Liver (tissue), 9 donors: ENCODE data around the gene MACROH2A2. TPM values are rescaled to one million over a fixed set of nuclear protein-coding genes. Genes with fewer than 3 reads are reported as not detected.

Experiments
- DNase-seq: peaks from one replicate; pipeline ENCODE4 v3.0.0-alpha.2; 2017; ENCODE audit warnings: low spot score
- H3K27ac ChIP-seq, 2 donors: one replicate each; pipeline ENCODE4 v1.7.0; 2013; ENCODE audit warnings: inconsistent platforms in 2 of 2, low read length in 2 of 2, control low read depth in 1 of 2, low read depth in 1 of 2, mild to moderate bottlenecking in 1 of 2
- H3K27me3 ChIP-seq, 4 donors: one replicate each; pipeline versions ENCODE4 v1.6.1 to v1.7.0; 2013; ENCODE audit warnings: low read length in 3 of 4, inconsistent platforms in 1 of 4, mild to moderate bottlenecking in 1 of 4, moderate library complexity in 1 of 4; ENCODE audit not compliant: control insufficient read depth in 4 of 4, insufficient read depth in 4 of 4
- H3K36me3 ChIP-seq, 4 donors: one replicate each; pipeline versions ENCODE4 v1.6.1 to v1.7.0; 2013; ENCODE audit warnings: low read length in 3 of 4, mild to moderate bottlenecking in 3 of 4, low read depth in 1 of 4, moderate library complexity in 1 of 4; ENCODE audit not compliant: control insufficient read depth in 4 of 4, insufficient read depth in 3 of 4
- H3K4me1 ChIP-seq, 4 donors: one replicate each; pipeline versions ENCODE4 v1.6.1 to v1.7.0; 2013; ENCODE audit warnings: low read length in 3 of 4, mild to moderate bottlenecking in 3 of 4, moderate library complexity in 1 of 4; ENCODE audit not compliant: control insufficient read depth in 4 of 4, insufficient read depth in 4 of 4
- H3K4me3 ChIP-seq, 3 donors: one replicate each; pipeline versions ENCODE4 v1.6.1 to v1.7.0; 2013; ENCODE audit warnings: low read length in 3 of 3, control low read depth in 1 of 3, low read depth in 1 of 3, mild to moderate bottlenecking in 1 of 3
- H3K9ac ChIP-seq, 2 donors: one replicate each; pipeline ENCODE4 v1.7.0; 2013; ENCODE audit warnings: low read length in 2 of 2, mild to moderate bottlenecking in 2 of 2, moderate library complexity in 2 of 2, control low read depth in 1 of 2, low read depth in 1 of 2
- H3K9me3 ChIP-seq, 4 donors: one replicate each; pipeline versions ENCODE4 v1.6.1 to v1.7.0; 2013; ENCODE audit warnings: low read length in 3 of 4; ENCODE audit not compliant: control insufficient read depth in 4 of 4
- CTCF ChIP-seq: fragments of 150-350 bp; IDR thresholded peaks from 2 replicates; pipeline ENCODE4 v1.5.1; 2017; ENCODE audit warnings: improper control_type of control experiment, low read depth, low read length; ENCODE audit not compliant: missing input control
- EGR1 ChIP-seq, 2 donors: IDR thresholded peaks; 2 replicates each; pipeline ENCODE4 v1.6.1; 2016 to 2018; ENCODE audit warnings: antibody characterized with exemption in 2 of 2, low read depth in 2 of 2
- GABPA ChIP-seq, 2 donors: IDR thresholded peaks in 1 of 2; conservative IDR thresholded peaks in 1 of 2; 2 replicates each; pipeline ENCODE4 v1.6.1; 2016; ENCODE audit warnings: antibody characterized with exemption in 2 of 2, mild to moderate bottlenecking in 1 of 2, moderate library complexity in 1 of 2
- HNF4A ChIP-seq, 2 donors: conservative IDR thresholded peaks; 2 replicates each; pipeline ENCODE4 v1.6.1; 2016; ENCODE audit warnings: antibody characterized with exemption in 2 of 2, mild to moderate bottlenecking in 2 of 2
- HNF4G ChIP-seq: IDR thresholded peaks from 2 replicates; pipeline ENCODE4 v1.6.1; 2016; ENCODE audit warnings: antibody characterized with exemption
- JUND ChIP-seq, 2 donors: IDR thresholded peaks; 2 replicates each; pipeline ENCODE4 v1.6.1; 2016; ENCODE audit warnings: antibody characterized with exemption in 2 of 2
- MAX ChIP-seq: IDR thresholded peaks from 2 replicates; pipeline ENCODE4 v1.6.1; 2016; ENCODE audit warnings: antibody characterized with exemption
- NR2F2 ChIP-seq: IDR thresholded peaks from 2 replicates; pipeline ENCODE4 v1.6.1; 2016; ENCODE audit warnings: antibody characterized with exemption
- RAD21 ChIP-seq, 2 donors: IDR thresholded peaks; 2 replicates each; pipeline ENCODE4 v1.6.1; 2016; ENCODE audit warnings: antibody characterized with exemption in 2 of 2, mild to moderate bottlenecking in 2 of 2
- REST ChIP-seq: IDR thresholded peaks from 2 replicates; pipeline ENCODE4 v1.6.1; 2016; ENCODE audit warnings: antibody characterized with exemption, mild to moderate bottlenecking
- RXRA ChIP-seq, 2 donors: IDR thresholded peaks; 2 replicates each; pipeline ENCODE4 v1.6.1; 2017 to 2018; ENCODE audit warnings: antibody characterized with exemption in 2 of 2, mild to moderate bottlenecking in 1 of 2
- SP1 ChIP-seq: IDR thresholded peaks from 2 replicates; pipeline ENCODE4 v1.6.1; 2018; ENCODE audit warnings: antibody characterized with exemption, mild to moderate bottlenecking
- TAF1 ChIP-seq: conservative IDR thresholded peaks from 2 replicates; pipeline ENCODE4 v1.6.1; 2016; ENCODE audit warnings: antibody characterized with exemption, mild to moderate bottlenecking
- YY1 ChIP-seq: IDR thresholded peaks from 2 replicates; pipeline ENCODE4 v1.6.1; 2016; ENCODE audit warnings: antibody characterized with exemption, mild to moderate bottlenecking
- WGBS: extraction: QIAGEN DNeasy Blood & Tissue Kit; methylation state at CpG from one replicate; pipeline ENCODE4 v1.1.7; 2013; 5-methylcytosine and 5-hydroxymethylcytosine counted together
- polyA plus RNA-seq, 2 donors: library from polyadenylated mRNA; stranded (reverse) in 1 of 2; unstranded in 1 of 2; fragments of 200-250 nt in 1 of 2; fragments of >200 nt in 1 of 2; fragmentation: Nextera tagmentation in 1 of 2; extraction: Ambion mirVana in 1 of 2; gene quantifications; one replicate each; pipeline versions ENCODE4 v1.2.1 to v1.2.3, GENCODE V29; 2013 to 2015
- total RNA-seq, 2 donors: library from RNA; depleted of rRNA; stranded (reverse); fragments of >200 nt; gene quantifications; one replicate each; pipeline ENCODE4 v1.2.3, GENCODE V29; 2014
- TF ChIP-seq, protein P1 (sequence below): IDR thresholded peaks from 2 replicates; pipeline ENCODE4 v1.6.1; 2016; ENCODE audit warnings: antibody characterized with exemption
- TF ChIP-seq, protein P2 (sequence below): IDR thresholded peaks from 2 replicates; pipeline ENCODE4 v1.6.1; 2016; ENCODE audit warnings: antibody characterized with exemption
- donor health status: healthy.
- donor health status: healthy.
- donor health status: healthy.
- donor health status: healthy.
- donor health status: healthy.

Gene MACROH2A2
- total and polyA plus RNA-seq, 4 donors, result 1.2 to 7.2 (median 3.4) TPM

DNA sequence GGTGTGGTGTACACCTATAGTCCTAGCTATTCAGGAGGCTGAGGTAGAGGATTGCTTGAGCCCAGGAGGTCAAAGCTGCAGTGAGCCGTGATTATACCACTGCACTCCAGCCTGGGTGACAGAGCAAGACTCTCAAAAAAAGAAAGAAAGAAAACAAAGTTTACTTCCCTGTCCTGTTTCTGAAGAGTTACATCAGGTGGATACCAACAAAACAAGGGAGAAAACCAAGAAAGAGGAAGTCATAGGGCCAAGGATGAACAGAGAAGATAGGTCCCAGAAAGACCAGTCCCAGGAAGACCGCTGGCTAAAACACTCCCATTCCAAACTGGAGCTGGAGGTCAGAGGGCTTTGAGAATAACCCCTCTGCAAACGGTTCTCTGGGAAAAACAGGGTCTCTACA, 13.5 kb downstream of the MACROH2A2 start:
- no peaks in the 10 kb centered on the region for H3K36me3 ChIP-seq
- H3K9ac ChIP-seq, result no peak overlapping the region
- no peaks in the 10 kb centered on the region for H3K4me1 ChIP-seq
- no peak overlapping the region for H3K27ac ChIP-seq
- no peaks in the 10 kb centered on the region for H3K27me3 ChIP-seq
- 94% methylated on average over 3 of the region's 3 CpGs for WGBS
- no peak for DNase-seq
- no peaks in the 10 kb centered on the region for H3K9me3 ChIP-seq
- H3K4me3 ChIP-seq, result no peak overlapping the region
- TF ChIP-seq, protein P1, sequence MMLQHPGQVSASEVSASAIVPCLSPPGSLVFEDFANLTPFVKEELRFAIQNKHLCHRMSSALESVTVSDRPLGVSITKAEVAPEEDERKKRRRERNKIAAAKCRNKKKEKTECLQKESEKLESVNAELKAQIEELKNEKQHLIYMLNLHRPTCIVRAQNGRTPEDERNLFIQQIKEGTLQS, result no peak
- TF ChIP-seq YY1 (no peak), NR2F2 (no peak), RAD21 (IDR thresholded peaks at IDR 0.05) (no peak), MAX (no peak), HNF4G (no peak), TAF1 (no peak), GABPA (IDR thresholded peaks at IDR 0.05 in 1 of 2, conservative IDR thresholded peaks at IDR 0.05 in 1 of 2) (no peak)

DNA sequence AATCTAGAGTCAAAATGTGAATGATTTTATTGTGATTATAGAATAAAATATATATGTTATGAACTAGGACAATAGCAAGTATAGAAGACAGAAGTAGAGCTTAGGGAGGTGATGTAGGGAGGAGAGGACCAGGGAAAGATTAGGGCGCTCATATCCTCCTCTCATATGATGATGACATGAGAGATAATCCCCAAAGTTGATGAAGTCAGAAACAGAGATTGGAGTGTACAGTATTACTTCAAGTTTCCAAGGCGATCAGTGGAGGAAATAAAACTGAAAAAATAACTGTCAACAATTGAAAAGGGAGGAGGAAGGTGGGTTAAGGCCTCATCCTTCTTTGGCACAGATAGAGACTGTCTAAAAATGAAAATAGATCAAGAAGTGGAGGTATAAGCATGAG, 14.9 kb downstream of the MACROH2A2 start:
- WGBS, result 91% methylated on average over 2 of the region's 2 CpGs
- H3K4me1 ChIP-seq, result no peaks in the 10 kb centered on the region
- H3K4me3 ChIP-seq, result no peak overlapping the region
- H3K9ac ChIP-seq, result no peak overlapping the region
- DNase-seq, result no peak
- no peaks in the 10 kb centered on the region for H3K27me3 ChIP-seq
- no peaks in the 10 kb centered on the region for H3K9me3 ChIP-seq
- no peak overlapping the region for H3K27ac ChIP-seq
- TF ChIP-seq RXRA (IDR thresholded peaks at IDR 0.05) (no peak), SP1 (no peak), MAX (no peak), JUND (IDR thresholded peaks at IDR 0.05) (no peak), EGR1 (IDR thresholded peaks at IDR 0.05; ENCODE audit: low read depth in 2 of 2) (no peak), HNF4G (no peak), HNF4A (conservative IDR thresholded peaks at IDR 0.05) (no peak), YY1 (no peak), NR2F2 (no peak), REST (no peak), RAD21 (IDR thresholded peaks at IDR 0.05) (no peak), CTCF (no peak), GABPA (IDR thresholded peaks at IDR 0.05 in 1 of 2, conservative IDR thresholded peaks at IDR 0.05 in 1 of 2) (no peak)
- TF ChIP-seq, protein P2, sequence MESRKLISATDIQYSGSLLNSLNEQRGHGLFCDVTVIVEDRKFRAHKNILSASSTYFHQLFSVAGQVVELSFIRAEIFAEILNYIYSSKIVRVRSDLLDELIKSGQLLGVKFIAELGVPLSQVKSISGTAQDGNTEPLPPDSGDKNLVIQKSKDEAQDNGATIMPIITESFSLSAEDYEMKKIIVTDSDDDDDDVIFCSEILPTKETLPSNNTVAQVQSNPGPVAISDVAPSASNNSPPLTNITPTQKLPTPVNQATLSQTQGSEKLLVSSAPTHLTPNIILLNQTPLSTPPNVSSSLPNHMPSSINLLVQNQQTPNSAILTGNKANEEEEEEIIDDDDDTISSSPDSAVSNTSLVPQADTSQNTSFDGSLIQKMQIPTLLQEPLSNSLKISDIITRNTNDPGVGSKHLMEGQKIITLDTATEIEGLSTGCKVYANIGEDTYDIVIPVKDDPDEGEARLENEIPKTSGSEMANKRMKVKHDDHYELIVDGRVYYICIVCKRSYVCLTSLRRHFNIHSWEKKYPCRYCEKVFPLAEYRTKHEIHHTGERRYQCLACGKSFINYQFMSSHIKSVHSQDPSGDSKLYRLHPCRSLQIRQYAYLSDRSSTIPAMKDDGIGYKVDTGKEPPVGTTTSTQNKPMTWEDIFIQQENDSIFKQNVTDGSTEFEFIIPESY, result no peak
- H3K36me3 ChIP-seq, result no peaks in the 10 kb centered on the region
